Breast epithelium (tissue), 4 donors: ENCODE measurements around the gene MYBBP1A. TPM values are rescaled to one million over a fixed set of nuclear protein-coding genes. Genes with fewer than 3 reads are reported as not detected.

Source experiments
- DNase-seq, 2 donors: peaks; one replicate each; pipeline ENCODE4 v3.0.0-alpha.2; 2019; ENCODE audit warnings: low spot score in 2 of 2
- H3K27ac ChIP-seq, 2 donors: fragments of 200-600 bp; sonication (generic) in 1 of 2; one replicate each; pipeline ENCODE4 v1.5.1; 2016 to 2019; ENCODE audit warnings: mild to moderate bottlenecking in 1 of 2
- H3K27me3 ChIP-seq, 2 donors: fragments of 200-600 bp; sonication (generic) in 1 of 2; one replicate each; pipeline versions ENCODE4 v1.5.1 to v1.6.0; 2017 to 2019; ENCODE audit warnings: control low read depth in 1 of 2, mild to moderate bottlenecking in 1 of 2
- H3K36me3 ChIP-seq: fragments of 200-600 bp; one replicate; pipeline ENCODE4 v1.5.1; 2019
- H3K4me1 ChIP-seq, 2 donors: fragments of 200-600 bp; sonication (generic); one replicate each; pipeline ENCODE4 v1.5.1; 2016 to 2019; ENCODE audit warnings: control low read depth in 1 of 2
- H3K4me3 ChIP-seq, 3 donors: fragments of 200-600 bp; sonication (generic); 1 replicate in 2 of 3; 2 replicates in 1 of 3; pipeline ENCODE4 v1.5.1; 2016 to 2019; ENCODE audit warnings: mild to moderate bottlenecking in 3 of 3, moderate library complexity in 2 of 3
- H3K9me3 ChIP-seq, 2 donors: fragments of 200-600 bp; sonication (generic) in 1 of 2; one replicate each; pipeline ENCODE4 v1.5.1; 2016 to 2019; ENCODE audit warnings: control low read depth in 1 of 2
- POLR2A ChIP-seq: fragments of 450-650 bp; IDR thresholded peaks from one replicate; pipeline ENCODE4 v1.6.1; 2016; ENCODE audit warnings: antibody characterized with exemption, mild to moderate bottlenecking, moderate library complexity
- POLR2AphosphoS5 ChIP-seq, 3 donors: sonication (generic); formaldehyde crosslinking; IDR thresholded peaks; one replicate each; pipeline ENCODE4 v1.6.1; 2017; ENCODE audit warnings: antibody characterized with exemption in 3 of 3
- intact Hi-C: fragments of 100-400 bp; cut with DNase I; formaldehyde crosslinking; loops from one replicate; pipeline ENCODE4 v1.15.1; 2023; ENCODE audit warnings: low total_unique reads
- total RNA-seq, 3 donors: library from RNA; depleted of rRNA; stranded (reverse); fragments of >200 nt; gene quantifications; one replicate each; pipeline ENCODE4 v1.1.0, GENCODE V29; 2016
- TF ChIP-seq, protein P1 (sequence below), 3 donors: fragments of 450-650 bp; IDR thresholded peaks; one replicate each; pipeline ENCODE4 v1.5.1; 2016 to 2017; ENCODE audit warnings: antibody characterized with exemption in 3 of 3, mild to moderate bottlenecking in 3 of 3, moderate library complexity in 3 of 3

MYBBP1A gene
- total RNA-seq, 3 donors from 2014 or later = 26.9 to 61.6 (median 50.1) TPM

DNA sequence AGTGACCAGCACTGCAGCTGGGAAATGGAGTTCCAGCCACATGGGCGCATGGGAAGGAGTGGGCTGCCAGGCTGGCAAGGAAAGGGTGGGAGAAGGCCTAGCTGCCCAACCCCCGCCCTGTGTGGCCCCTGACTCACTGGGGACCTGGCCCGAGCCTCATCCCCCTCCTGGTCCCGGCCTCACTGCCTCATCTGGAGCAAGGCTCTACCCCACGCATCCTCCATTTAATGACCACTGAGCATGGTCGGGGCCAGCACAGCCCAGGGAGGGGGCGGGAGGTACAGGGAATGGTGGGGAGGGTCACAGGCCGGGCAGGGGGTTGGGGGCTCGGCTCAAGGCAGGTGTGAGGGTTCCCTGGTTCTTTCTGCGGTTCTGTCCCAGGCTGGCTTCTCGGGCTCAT, 40.4 kb downstream of the MYBBP1A start:
- DNase-seq = no peak
- Histone ChIP-seq H3K4me3 (no peak overlapping the region), H3K27ac (peak overlapping the region; percentile 89 to 93), H3K36me3 (no peaks in the 10 kb centered on the region), H3K9me3 (no peaks in the 10 kb centered on the region), H3K4me1 (peaks cover 0 to 26% of the 10 kb centered on the region in 2 donors), H3K27me3 (no peaks in the 10 kb centered on the region)
- intact Hi-C loops = no loop called here
- TF ChIP-seq POLR2A (no peak), POLR2AphosphoS5 (IDR thresholded peaks at IDR 0.05) (no peak)
- TF ChIP-seq, protein P1, sequence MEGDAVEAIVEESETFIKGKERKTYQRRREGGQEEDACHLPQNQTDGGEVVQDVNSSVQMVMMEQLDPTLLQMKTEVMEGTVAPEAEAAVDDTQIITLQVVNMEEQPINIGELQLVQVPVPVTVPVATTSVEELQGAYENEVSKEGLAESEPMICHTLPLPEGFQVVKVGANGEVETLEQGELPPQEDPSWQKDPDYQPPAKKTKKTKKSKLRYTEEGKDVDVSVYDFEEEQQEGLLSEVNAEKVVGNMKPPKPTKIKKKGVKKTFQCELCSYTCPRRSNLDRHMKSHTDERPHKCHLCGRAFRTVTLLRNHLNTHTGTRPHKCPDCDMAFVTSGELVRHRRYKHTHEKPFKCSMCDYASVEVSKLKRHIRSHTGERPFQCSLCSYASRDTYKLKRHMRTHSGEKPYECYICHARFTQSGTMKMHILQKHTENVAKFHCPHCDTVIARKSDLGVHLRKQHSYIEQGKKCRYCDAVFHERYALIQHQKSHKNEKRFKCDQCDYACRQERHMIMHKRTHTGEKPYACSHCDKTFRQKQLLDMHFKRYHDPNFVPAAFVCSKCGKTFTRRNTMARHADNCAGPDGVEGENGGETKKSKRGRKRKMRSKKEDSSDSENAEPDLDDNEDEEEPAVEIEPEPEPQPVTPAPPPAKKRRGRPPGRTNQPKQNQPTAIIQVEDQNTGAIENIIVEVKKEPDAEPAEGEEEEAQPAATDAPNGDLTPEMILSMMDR (IDR thresholded peaks at IDR 0.05) = no peak

DNA sequence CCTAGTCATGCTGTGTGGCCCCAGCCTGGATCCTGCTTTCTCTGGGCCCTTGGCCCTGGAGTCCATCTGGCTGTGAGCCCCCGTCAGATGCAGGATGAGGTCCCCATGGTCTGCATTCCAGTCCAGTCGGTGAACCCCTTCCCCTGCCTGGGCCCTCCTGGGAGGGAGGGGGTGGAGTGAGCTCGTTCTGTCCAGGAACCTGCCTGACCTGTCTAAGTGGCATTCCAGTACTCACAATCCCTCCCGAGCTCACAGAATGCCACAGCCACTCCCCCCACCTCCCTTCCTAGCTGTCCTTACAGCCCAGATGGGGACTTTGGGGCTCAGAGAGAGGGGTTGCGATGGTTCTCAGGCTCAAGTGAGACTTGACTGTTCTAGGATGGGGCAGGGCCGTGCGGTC, 41.0 kb downstream of the MYBBP1A start:
- Histone ChIP-seq H3K9me3 (no peaks in the 10 kb centered on the region), H3K36me3 (no peaks in the 10 kb centered on the region), H3K4me3 (no peak overlapping the region), H3K27me3 (no peaks in the 10 kb centered on the region), H3K4me1 (peaks cover 0 to 28% of the 10 kb centered on the region in 2 donors), H3K27ac (peak overlapping the region; percentile 89 to 93)
- peak; percentile 73 to 85 for DNase-seq
- TF ChIP-seq, protein P1 (IDR thresholded peaks at IDR 0.05) = no peak
- peak in 1 of 3 donors; percentile 51 for TF ChIP-seq POLR2AphosphoS5 (IDR thresholded peaks at IDR 0.05)
- intact Hi-C loops = no loop called here

DNA sequence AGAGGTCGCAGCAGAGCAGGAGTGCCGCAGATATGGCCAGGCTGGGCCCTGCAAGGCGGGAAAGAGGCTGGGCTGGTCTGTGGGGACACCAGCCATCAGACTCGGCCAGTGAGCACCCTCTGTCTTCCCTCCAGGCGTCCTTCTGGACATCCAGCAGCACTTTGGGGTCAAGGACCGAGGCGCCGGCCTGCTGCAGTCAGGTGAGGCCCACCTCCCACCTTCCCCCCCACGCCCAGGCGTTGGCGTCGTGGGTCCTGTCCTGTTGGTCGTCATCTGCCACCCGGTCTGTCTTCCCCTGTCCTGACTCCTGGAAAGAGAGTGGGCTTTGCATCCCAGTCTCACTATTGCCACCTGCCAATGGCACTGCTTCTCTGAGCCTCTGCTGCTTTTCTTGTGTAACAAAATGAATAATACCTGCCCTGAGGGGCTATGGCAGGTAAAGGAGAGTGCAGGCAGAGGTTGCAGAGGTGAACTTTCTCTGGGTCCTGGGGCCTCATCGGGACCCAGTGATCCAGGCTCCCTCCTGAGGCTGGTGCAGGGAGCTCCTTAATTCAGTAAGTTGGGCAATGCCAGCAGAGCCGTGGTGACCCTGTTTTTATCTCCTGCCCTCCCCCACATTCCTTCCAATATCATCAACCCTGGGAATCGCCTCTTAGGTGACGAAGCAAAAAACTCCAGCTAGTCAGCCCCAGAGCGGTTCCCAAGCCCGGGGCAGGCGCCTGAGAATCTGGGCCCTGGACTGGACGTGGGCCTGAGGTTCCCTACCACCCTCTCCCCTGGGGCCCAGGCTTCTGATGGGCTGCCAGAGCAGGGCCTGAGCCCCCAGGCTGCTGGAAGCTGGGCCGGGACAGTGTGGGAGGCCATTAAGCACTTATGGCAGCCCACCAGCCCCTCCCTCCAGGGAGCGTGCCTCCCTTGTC, 41.8 kb downstream of the MYBBP1A start:
- Histone ChIP-seq H3K4me1 (peaks cover 0 to 35% of the 10 kb centered on the region in 2 donors), H3K27me3 (no peaks in the 10 kb centered on the region), H3K9me3 (no peaks in the 10 kb centered on the region), H3K4me3 (no peak overlapping the region), H3K36me3 (no peaks in the 10 kb centered on the region), H3K27ac (peak overlapping the region; percentile 89 to 93)
- intact Hi-C loops = no loop called here
- no peak for DNase-seq
- TF ChIP-seq, protein P1 (IDR thresholded peaks at IDR 0.05) = peak in 1 of 3 donors; percentile 17
- no peak for TF ChIP-seq POLR2A
- no peak for TF ChIP-seq POLR2AphosphoS5 (IDR thresholded peaks at IDR 0.05)

DNA sequence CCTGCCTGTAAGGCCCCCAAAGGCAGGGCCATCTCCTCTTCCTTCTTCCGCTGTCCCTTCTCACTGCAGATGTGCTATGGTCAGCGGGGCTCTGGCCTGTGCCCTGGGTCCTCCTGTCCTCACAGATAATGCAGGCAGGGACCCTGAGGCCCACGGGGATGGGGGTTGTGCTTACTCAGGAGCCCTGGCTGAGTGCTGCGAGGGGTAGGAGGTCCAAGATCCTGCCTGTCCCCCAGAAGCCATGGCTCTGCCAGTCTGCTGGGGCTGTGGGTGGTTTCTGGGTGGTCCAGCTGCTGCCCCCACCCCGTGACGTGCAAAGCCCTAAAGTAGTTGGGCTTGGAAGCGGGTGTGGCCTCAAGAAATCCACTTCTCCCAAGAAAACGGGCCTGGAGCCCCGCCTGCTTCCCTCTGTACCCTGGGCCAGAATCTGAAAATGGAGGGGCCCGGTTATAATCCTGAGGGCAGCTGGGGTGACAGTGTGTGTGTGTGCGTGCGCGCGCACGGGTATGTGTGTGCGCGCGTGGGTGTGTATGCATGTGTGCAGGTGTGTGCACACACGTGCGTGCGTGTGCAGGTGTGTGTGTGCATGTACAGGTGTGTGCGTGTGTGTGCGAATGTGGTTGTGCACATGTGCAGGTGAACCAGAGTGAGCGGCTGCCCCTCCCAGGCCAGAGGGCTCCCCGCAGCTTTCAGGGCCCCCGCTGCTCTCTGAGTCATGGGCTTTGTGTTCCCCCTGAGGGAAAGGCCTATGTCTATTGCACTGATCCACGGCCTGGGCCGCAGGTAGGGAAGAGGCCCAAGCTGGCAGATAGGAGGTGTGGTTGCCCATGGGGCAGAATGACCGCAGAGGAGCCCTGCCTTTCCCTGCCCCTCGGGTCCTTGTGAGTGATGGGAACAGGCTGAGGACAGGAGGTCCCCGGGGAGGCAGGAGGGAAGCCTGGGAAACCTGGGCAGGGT, 42.8 kb downstream of the MYBBP1A start:
- H3K27me3 ChIP-seq = no peaks in the 10 kb centered on the region
- H3K27ac ChIP-seq = peak overlapping the region; percentile 89 to 93
- intact Hi-C loops = no loop called here
- H3K4me1 ChIP-seq = peaks cover 0 to 35% of the 10 kb centered on the region in 2 donors
- no peak for DNase-seq
- TF ChIP-seq, protein P1 (IDR thresholded peaks at IDR 0.05) = no peak
- TF ChIP-seq POLR2AphosphoS5 (IDR thresholded peaks at IDR 0.05) (no peak), POLR2A (no peak)
- H3K9me3 ChIP-seq = no peaks in the 10 kb centered on the region
- no peaks in the 10 kb centered on the region for H3K36me3 ChIP-seq
- H3K4me3 ChIP-seq = no peak overlapping the region
